Testis (tissue), 3 donors: ENCODE measurements around the gene CLIP2. TPM values are rescaled to one million over a fixed set of nuclear protein-coding genes. Genes with fewer than 3 reads are reported as not detected.
"Not testable (repeated sequence)": the region's sequence is repeated elsewhere in the genome, so short reads cannot be mapped to it uniquely, and the experiment has no call there.

Source experiments
- DNase-seq: peaks from one replicate; pipeline ENCODE4 v3.0.0-alpha.2; 2019
- H3K27ac ChIP-seq, 2 donors: fragments of 200-600 bp; sonication (generic); one replicate each; pipeline ENCODE4 v1.5.1; 2019
- H3K27me3 ChIP-seq: fragments of 200-600 bp; sonication (generic); one replicate; pipeline ENCODE4 v1.5.1; 2019
- H3K36me3 ChIP-seq: fragments of 200-600 bp; sonication (generic); one replicate; pipeline ENCODE4 v1.5.1; 2017; ENCODE audit warnings: low read depth; ENCODE audit errors: missing control alignments
- H3K4me1 ChIP-seq: fragments of 200-600 bp; sonication (generic); one replicate; pipeline ENCODE4 v1.5.1; 2019
- H3K4me3 ChIP-seq, 2 donors: fragments of 200-600 bp; sonication (generic); one replicate each; pipeline ENCODE4 v1.5.1; 2017 to 2019
- H3K9me3 ChIP-seq: fragments of 200-600 bp; sonication (generic); one replicate; pipeline ENCODE4 v1.5.1; 2017
- POLR2A ChIP-seq: fragments of 450-650 bp; IDR thresholded peaks from one replicate; pipeline ENCODE4 v1.6.1; 2017; ENCODE audit warnings: antibody characterized with exemption, mild to moderate bottlenecking, moderate library complexity
- WGBS, 2 donors: methylation state at CpG; one replicate each; pipeline ENCODE4 v1.1.5; 2018; 5-methylcytosine and 5-hydroxymethylcytosine counted together
- intact Hi-C: fragments of 100-400 bp; cut with DNase I; formaldehyde crosslinking; loops from one replicate; pipeline ENCODE4 v1.15.1; 2023; ENCODE audit warnings: low total_unique reads
- polyA plus RNA-seq: library from polyadenylated mRNA; stranded (reverse); fragments of 350-450 nt; fragmentation: Illumina TruSeq; extraction: RNeasy Lipid Tissue Mini Kit (QIAGEN cat#74804); gene quantifications from one replicate; pipeline ENCODE4 v1.2.3, GENCODE V29; 2014; ENCODE audit warnings: low read depth, low replicate concordance; ENCODE audit not compliant: insufficient read depth
- total RNA-seq, 2 donors: library from RNA; depleted of rRNA; stranded (reverse); fragments of >200 nt; gene quantifications; one replicate each; pipeline ENCODE4 v1.2.3, GENCODE V29; 2016
- TF ChIP-seq, protein P1 (sequence below), 3 experiments: fragments of 450-650 bp in 2 of 3; fragments of 200-600 bp in 1 of 3; sonication (generic) in 1 of 3; IDR thresholded peaks; one replicate each; pipeline ENCODE4 v1.5.1; 2016 to 2019; ENCODE audit warnings: antibody characterized with exemption in 3 of 3, mild to moderate bottlenecking in 2 of 3, moderate library complexity in 1 of 3

The CLIP2 gene
- total and polyA plus RNA-seq, 3 donors from 2014 or later, result 8.5 to 19.8 (median 16.5) TPM

- no peaks in the 10 kb centered on the region for H3K4me1 ChIP-seq
- TF ChIP-seq, protein P1, sequence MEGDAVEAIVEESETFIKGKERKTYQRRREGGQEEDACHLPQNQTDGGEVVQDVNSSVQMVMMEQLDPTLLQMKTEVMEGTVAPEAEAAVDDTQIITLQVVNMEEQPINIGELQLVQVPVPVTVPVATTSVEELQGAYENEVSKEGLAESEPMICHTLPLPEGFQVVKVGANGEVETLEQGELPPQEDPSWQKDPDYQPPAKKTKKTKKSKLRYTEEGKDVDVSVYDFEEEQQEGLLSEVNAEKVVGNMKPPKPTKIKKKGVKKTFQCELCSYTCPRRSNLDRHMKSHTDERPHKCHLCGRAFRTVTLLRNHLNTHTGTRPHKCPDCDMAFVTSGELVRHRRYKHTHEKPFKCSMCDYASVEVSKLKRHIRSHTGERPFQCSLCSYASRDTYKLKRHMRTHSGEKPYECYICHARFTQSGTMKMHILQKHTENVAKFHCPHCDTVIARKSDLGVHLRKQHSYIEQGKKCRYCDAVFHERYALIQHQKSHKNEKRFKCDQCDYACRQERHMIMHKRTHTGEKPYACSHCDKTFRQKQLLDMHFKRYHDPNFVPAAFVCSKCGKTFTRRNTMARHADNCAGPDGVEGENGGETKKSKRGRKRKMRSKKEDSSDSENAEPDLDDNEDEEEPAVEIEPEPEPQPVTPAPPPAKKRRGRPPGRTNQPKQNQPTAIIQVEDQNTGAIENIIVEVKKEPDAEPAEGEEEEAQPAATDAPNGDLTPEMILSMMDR (IDR thresholded peaks at IDR 0.05), result no peak
- TF ChIP-seq POLR2A, result no peak
- H3K27ac ChIP-seq, result no peak overlapping the region
- intact Hi-C loops, result no loop called here
- no peaks in the 10 kb centered on the region for H3K9me3 ChIP-seq
- no peak for DNase-seq
- H3K27me3 ChIP-seq, result no peaks in the 10 kb centered on the region
- 95% methylated on average over 16 to 17 of the region's 17 CpGs for WGBS, 2 donors
- H3K36me3 ChIP-seq, result no peaks in the 10 kb centered on the region
- no peak overlapping the region for H3K4me3 ChIP-seq
Measured at GRCh38 chr7:74332373-74333176, 43.4 kb downstream of the CLIP2 start.

DNA sequence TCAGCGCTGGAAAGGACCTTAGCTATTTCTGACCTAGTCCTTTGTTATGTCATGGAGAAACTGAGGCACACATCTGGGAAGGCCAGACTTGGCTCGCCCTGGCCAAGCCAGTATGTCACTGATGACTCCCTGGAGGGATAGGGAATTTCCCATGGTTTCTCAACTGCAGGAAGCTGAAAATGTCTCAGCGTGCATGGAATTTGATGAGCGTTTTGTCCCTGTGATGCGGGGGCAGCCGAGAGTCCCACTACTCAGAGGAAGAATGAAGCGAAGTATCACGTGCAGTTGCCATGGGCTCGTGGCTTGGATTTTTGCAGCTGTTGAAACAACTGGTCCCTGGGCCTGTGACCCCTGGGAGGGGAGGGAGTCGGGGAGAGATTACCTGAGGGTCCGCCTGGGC is 44.8 kb downstream of the CLIP2 start:
- no peaks in the 10 kb centered on the region for H3K9me3 ChIP-seq
- DNase-seq, result no peak
- no peaks in the 10 kb centered on the region for H3K27me3 ChIP-seq
- no peak overlapping the region for H3K27ac ChIP-seq
- H3K4me1 ChIP-seq, result no peaks in the 10 kb centered on the region
- 72 to 81% methylated on average over 6 to 11 of the region's 11 CpGs for WGBS, 2 donors
- intact Hi-C loops, result no loop called here
- no peak for TF ChIP-seq POLR2A
- TF ChIP-seq, protein P1 (IDR thresholded peaks at IDR 0.05), result no peak
- no peak overlapping the region for H3K4me3 ChIP-seq
- no peaks in the 10 kb centered on the region for H3K36me3 ChIP-seq

- Histone ChIP-seq H3K27ac (no peak overlapping the region), H3K4me3 (no peak overlapping the region), H3K9me3 (no peaks in the 10 kb centered on the region), H3K4me1 (no peaks in the 10 kb centered on the region), H3K27me3 (no peaks in the 10 kb centered on the region), H3K36me3 (no peaks in the 10 kb centered on the region)
- no peak for DNase-seq
- no peak for TF ChIP-seq POLR2A
- TF ChIP-seq, protein P1 (IDR thresholded peaks at IDR 0.05), result no peak
- intact Hi-C loops, result no loop called here
- 81 to 88% methylated on average over 9 of the region's 9 CpGs for WGBS, 2 donors
Measured at GRCh38 chr7:74337926-74338325, 48.7 kb downstream of the CLIP2 start.

DNA sequence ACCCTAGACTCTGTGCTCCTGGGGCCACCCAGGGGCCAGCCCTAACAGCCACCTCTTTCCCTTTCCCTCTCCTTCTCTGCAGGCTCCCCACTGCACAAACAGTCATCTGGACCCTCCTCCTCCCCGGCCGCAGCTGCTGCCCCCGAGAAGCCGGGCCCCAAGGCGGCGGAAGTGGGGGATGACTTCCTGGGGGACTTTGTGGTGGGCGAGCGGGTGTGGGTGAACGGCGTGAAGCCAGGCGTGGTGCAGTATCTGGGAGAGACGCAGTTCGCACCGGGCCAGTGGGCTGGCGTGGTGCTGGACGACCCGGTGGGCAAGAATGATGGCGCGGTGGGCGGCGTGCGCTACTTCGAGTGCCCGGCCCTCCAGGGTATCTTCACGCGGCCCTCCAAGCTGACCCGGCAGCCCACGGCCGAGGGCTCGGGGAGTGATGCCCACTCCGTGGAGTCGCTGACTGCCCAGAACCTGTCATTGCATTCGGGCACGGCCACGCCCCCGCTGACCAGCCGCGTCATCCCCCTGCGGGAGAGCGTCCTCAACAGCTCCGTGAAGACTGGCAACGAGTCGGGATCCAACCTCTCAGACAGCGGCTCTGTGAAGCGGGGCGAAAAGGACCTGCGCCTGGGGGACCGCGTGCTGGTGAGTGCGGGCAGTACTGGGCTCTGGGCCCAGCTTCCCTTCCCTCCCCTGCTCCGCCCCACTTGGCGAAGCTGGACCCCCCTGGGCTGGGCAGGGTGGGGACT is 49.3 kb downstream of the CLIP2 start:
- no peaks in the 10 kb centered on the region for H3K4me1 ChIP-seq
- 76 to 82% methylated on average over 42 to 51 of the region's 52 CpGs for WGBS, 2 donors

GRCh38 chr7:74339648-74340047 is 50.4 kb downstream of the CLIP2 start:
- H3K27me3 ChIP-seq, H3K4me3 ChIP-seq, H3K36me3 ChIP-seq, DNase-seq, H3K4me1 ChIP-seq, H3K27ac ChIP-seq, intact Hi-C loops, H3K9me3 ChIP-seq: not testable (repeated sequence)
- 91 to 94% methylated on average over 2 of the region's 2 CpGs for WGBS, 2 donors

More for the DNA sequence above, 49.3 kb downstream of the CLIP2 start:
- peak overlapping the region in 1 of 2 donors; percentile 31 for H3K4me3 ChIP-seq
- no peak for TF ChIP-seq POLR2A
- TF ChIP-seq, protein P1 (IDR thresholded peaks at IDR 0.05), result no peak
- H3K27ac ChIP-seq, result no peak overlapping the region
- DNase-seq, result no peak
- no peaks in the 10 kb centered on the region for H3K27me3 ChIP-seq
- H3K9me3 ChIP-seq, result no peaks in the 10 kb centered on the region
- no peaks in the 10 kb centered on the region for H3K36me3 ChIP-seq
- intact Hi-C loops, result no loop called here
